ENCODE data around the gene TMEM156. TPM values are rescaled to one million over a fixed set of nuclear protein-coding genes. Genes with fewer than 3 reads are reported as not detected.

Gene TMEM156
- total and polyA plus RNA-seq, 2 donors (not counting 3 experiments of a cell fraction or from before 2014, with no cell fraction given): 0.39 to 1.00 TPM

DNA sequence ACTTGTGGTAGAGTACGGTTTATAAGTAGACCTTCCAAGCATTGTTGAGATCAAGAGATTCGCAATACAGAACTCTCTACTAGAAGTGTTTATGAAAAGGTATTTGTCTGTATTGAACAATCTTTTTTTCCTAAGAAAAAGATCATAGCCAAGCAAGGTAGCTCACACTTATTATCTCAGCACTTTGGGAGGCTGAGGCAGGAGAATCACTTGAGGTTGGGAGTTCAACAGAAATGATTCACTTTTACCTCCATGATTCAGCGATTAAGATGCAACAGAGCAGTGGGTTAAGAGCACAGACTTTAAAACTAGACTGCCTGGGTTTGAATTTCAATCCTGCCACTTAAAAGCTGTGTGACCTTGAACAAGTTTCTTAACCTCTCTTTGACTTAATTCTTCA, 74.3 kb downstream of the TMEM156 start:
- dilution Hi-C loops (cut with MboI; ENCODE audit: extremely low pct_ligation_motif_present, low sequenced_read_pairs): no loop called here
- H3K4me2 ChIP-seq (ENCODE audit: insufficient read depth, low read length): no peak overlapping the region
- H3K36me3 ChIP-seq (ENCODE audit: control insufficient read depth in 2 of 2, extremely low read depth in 1 of 2, insufficient read depth in 2 of 2, low read length in 2 of 2): no peaks in the 10 kb centered on the region
- no TSS peak for BruUV-seq (replicated peaks)
- H3K4me1 ChIP-seq (ENCODE audit: control insufficient read depth, extremely low read depth, insufficient read depth, low read length): no peaks in the 10 kb centered on the region
- H3K27me3 ChIP-seq (ENCODE audit: control insufficient read depth in 2 of 2, insufficient read depth in 2 of 2, low read length in 2 of 2): peaks cover 14 to 17% of the 10 kb centered on the region in 2 experiments
- ChIA-PET CTCF (interaction anchor here (1.0 to 1.1 kb wide), 3 partner anchors 8 to 177 kb away, joined by 3 read pairs; no protein-coding TSS in a partner anchor), POLR2A (no interaction called here)
- FAIRE-seq: no peak
- DNase-seq (ENCODE audit: low read depth, low spot score): no peak
- no peaks in the 10 kb centered on the region for H3K9me3 ChIP-seq (replicated peaks; ENCODE audit: control insufficient read depth, insufficient read depth, low read length)
- no peak overlapping the region for H3K4me3 ChIP-seq (replicated peaks in 1 of 3; ENCODE audit: insufficient read depth in 1 of 3, low read depth in 1 of 3, low read length in 3 of 3)
- no peak overlapping the region for H3K9ac ChIP-seq (replicated peaks; ENCODE audit: extremely low read depth, insufficient read depth, low read length)
- no peak overlapping the region for H2AFZ ChIP-seq (ENCODE audit: low read depth, low read length)
- intact Hi-C loops (cut with micrococcal nuclease): no loop called here
- TF ChIP-seq POLR2A (IDR thresholded peaks at IDR 0.05; ENCODE audit: low read depth, low read length) (no peak), JUN (IDR thresholded peaks at IDR 0.05; ENCODE audit: borderline replicate concordance, insufficient read depth, insufficient read length, low read depth) (no peak), MYC (IDR thresholded peaks at IDR 0.05; ENCODE audit: low read depth, low read length) (no peak), GATA2 (IDR thresholded peaks at IDR 0.05; ENCODE audit: insufficient read depth, insufficient read length, low read depth, low read length) (no peak), CTCF (IDR thresholded peaks at IDR 0.05; ENCODE audit: extremely low read depth in 1 of 2, insufficient read depth in 1 of 2, low read depth in 1 of 2, low read length in 2 of 2) (no peak), FOS (IDR thresholded peaks at IDR 0.05; ENCODE audit: borderline replicate concordance, insufficient read depth, low read length) (no peak), POLR2AphosphoS5 (IDR thresholded peaks at IDR 0.05; ENCODE audit: insufficient read depth, low read depth, low read length) (no peak), EZH2 (IDR thresholded peaks at IDR 0.05; ENCODE audit: borderline replicate concordance, low read depth, low read length, severe bottlenecking) (no peak)
- TF ChIP-seq, protein P1, sequence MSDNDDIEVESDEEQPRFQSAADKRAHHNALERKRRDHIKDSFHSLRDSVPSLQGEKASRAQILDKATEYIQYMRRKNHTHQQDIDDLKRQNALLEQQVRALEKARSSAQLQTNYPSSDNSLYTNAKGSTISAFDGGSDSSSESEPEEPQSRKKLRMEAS (IDR thresholded peaks at IDR 0.05; ENCODE audit: insufficient read depth, insufficient read length): no peak
- no peak overlapping the region for H3K27ac ChIP-seq (ENCODE audit: insufficient read depth, low read depth, low read length)
- no peaks in the 10 kb centered on the region for H3K79me2 ChIP-seq (ENCODE audit: control insufficient read depth, insufficient read depth, low read length)
- H3K9me1 ChIP-seq (replicated peaks; ENCODE audit: control insufficient read depth, extremely low read depth, insufficient read depth, low read length): no peaks in the 10 kb centered on the region
- no peaks in the 10 kb centered on the region for H4K20me1 ChIP-seq (replicated peaks; ENCODE audit: control insufficient read depth, extremely low read depth, insufficient read depth, low read length)
